Endothelial cell of umbilical vein (primary cell): ENCODE data around the gene FEZF2. TPM values are rescaled to one million over a fixed set of nuclear protein-coding genes. Genes with fewer than 3 reads are reported as not detected.

Experiments
- BruUV-seq: library from RNA; stranded (reverse); fragments of 400-500 nt; replicated peaks from 2 replicates; lab custom pipeline; 2021; lab: Mats Ljungman, UMichigan
- CTCF ChIA-PET: fragments of 300-600, 350-600 bp; sonication (Branson Sonifier 250); formaldehyde crosslinking; loops from one replicate; lab custom pipeline; 2021; ENCODE audit warnings: antibody characterized with exemption, inconsistent platforms; lab: Charles Lee
- POLR2A ChIA-PET: fragments of 300-600, 350-600 bp; sonication (Branson Sonifier 250); formaldehyde crosslinking; loops from one replicate; lab custom pipeline; 2021; ENCODE audit warnings: antibody characterized with exemption, inconsistent platforms; lab: Charles Lee
- DNase-seq: peaks from one replicate; pipeline ENCODE4 v3.0.0-alpha.2; 2011; ENCODE audit warnings: low read depth, low spot score
- FAIRE-seq: peaks from 2 replicates; lab custom pipeline; 2011; peaks lifted over from hg19 to GRCh38; lab: Jason Lieb, UNC
- H2AFZ ChIP-seq: 2 replicates; pipeline ENCODE4 v1.6.0; 2012; ENCODE audit warnings: low read depth, low read length, control low read depth, inconsistent platforms
- H3K27ac ChIP-seq: 2 replicates; pipeline ENCODE4 v1.5.1; 2011; ENCODE audit warnings: low read depth, mild to moderate bottlenecking, control low read depth, low read length, moderate library complexity; ENCODE audit not compliant: insufficient read depth
- H3K27me3 ChIP-seq, 2 experiments: 2 replicates each; pipeline versions ENCODE4 v1.6.0 to v1.6.1; 2011; ENCODE audit warnings: low read length in 2 of 2, mixed read lengths in 1 of 2; ENCODE audit not compliant: control insufficient read depth in 2 of 2, insufficient read depth in 2 of 2
- H3K36me3 ChIP-seq, 2 experiments: 2 replicates in 1 of 2; 3 replicates in 1 of 2; pipeline ENCODE4 v1.5.1; 2011; ENCODE audit warnings: low read length in 2 of 2, mild to moderate bottlenecking in 1 of 2, moderate library complexity in 1 of 2; ENCODE audit not compliant: control insufficient read depth in 2 of 2, insufficient read depth in 2 of 2; ENCODE audit errors: extremely low read depth in 1 of 2
- H3K4me1 ChIP-seq: 3 replicates; pipeline ENCODE4 v1.5.1; 2011; ENCODE audit warnings: mild to moderate bottlenecking, low read length; ENCODE audit not compliant: control insufficient read depth, insufficient read depth; ENCODE audit errors: extremely low read depth
- H3K4me2 ChIP-seq: 2 replicates; pipeline ENCODE4 v1.6.1; 2011; ENCODE audit warnings: low read length, control low read depth, mixed read lengths; ENCODE audit not compliant: insufficient read depth
- H3K4me3 ChIP-seq, 3 experiments: fragments of 200-600 bp in 1 of 3; sonication (generic), shearing (Covaris generic) in 1 of 3; replicated peaks in 1 of 3; 2 replicates each; pipeline ENCODE4 v1.5.1; 2011 to 2016; ENCODE audit warnings: control low read depth in 3 of 3, low read length in 3 of 3, mild to moderate bottlenecking in 2 of 3, inconsistent platforms in 1 of 3, low read depth in 1 of 3, moderate library complexity in 1 of 3; ENCODE audit not compliant: insufficient read depth in 1 of 3
- H3K79me2 ChIP-seq: 2 replicates; pipeline ENCODE4 v1.6.0; 2012; ENCODE audit warnings: low read length, inconsistent platforms; ENCODE audit not compliant: control insufficient read depth, insufficient read depth
- H3K9ac ChIP-seq: replicated peaks from 2 replicates; pipeline ENCODE3; 2011; ENCODE audit warnings: low read length, control low read depth; ENCODE audit not compliant: insufficient read depth; ENCODE audit errors: extremely low read depth
- H3K9me1 ChIP-seq: replicated peaks from 3 replicates; pipeline ENCODE4 v1.6.0; 2011; ENCODE audit warnings: mild to moderate bottlenecking, low read length; ENCODE audit not compliant: control insufficient read depth, insufficient read depth; ENCODE audit errors: extremely low read depth
- H3K9me3 ChIP-seq: replicated peaks from 2 replicates; pipeline ENCODE4 v1.5.1; 2012; ENCODE audit warnings: low read length, inconsistent platforms; ENCODE audit not compliant: control insufficient read depth, insufficient read depth
- H4K20me1 ChIP-seq: replicated peaks from 2 replicates; pipeline ENCODE3; 2011; ENCODE audit warnings: mild to moderate bottlenecking, low read length; ENCODE audit not compliant: control insufficient read depth, insufficient read depth; ENCODE audit errors: extremely low read depth
- EZH2 ChIP-seq: IDR thresholded peaks from 2 replicates; pipeline ENCODE4 v1.6.1; 2012; ENCODE audit warnings: borderline replicate concordance, low read depth, mild to moderate bottlenecking, moderate library complexity, low read length, inconsistent platforms; ENCODE audit not compliant: severe bottlenecking
- FOS ChIP-seq: IDR thresholded peaks from 2 replicates; pipeline ENCODE4 v1.6.1; 2011; ENCODE audit warnings: mild to moderate bottlenecking, low read length, moderate library complexity, borderline replicate concordance; ENCODE audit not compliant: insufficient read depth
- GATA2 ChIP-seq: IDR thresholded peaks from 2 replicates; pipeline ENCODE4 v1.7.0; 2011; ENCODE audit warnings: low read depth, mild to moderate bottlenecking, moderate library complexity, mixed read lengths, low read length; ENCODE audit not compliant: insufficient read length, insufficient read depth
- JUN ChIP-seq: IDR thresholded peaks from 2 replicates; pipeline ENCODE4 v1.6.1; 2011; ENCODE audit warnings: borderline replicate concordance, low read depth; ENCODE audit not compliant: insufficient read length, insufficient read depth
- MYC ChIP-seq: IDR thresholded peaks from one replicate; pipeline ENCODE4 v1.6.1; 2011; ENCODE audit warnings: mild to moderate bottlenecking, low read depth, low read length
- POLR2A ChIP-seq: IDR thresholded peaks from 2 replicates; pipeline ENCODE4 v1.6.1; 2012; ENCODE audit warnings: low read depth, mild to moderate bottlenecking, control low read depth, low read length
- POLR2AphosphoS5 ChIP-seq: IDR thresholded peaks from 2 replicates; pipeline ENCODE4 v1.6.1; 2012; ENCODE audit warnings: low read depth, mild to moderate bottlenecking, control low read depth, low read length, moderate library complexity; ENCODE audit not compliant: insufficient read depth
- dilution Hi-C: fragments of 300-500 bp; cut with MboI; formaldehyde crosslinking; loops from one replicate; pipeline ENCODE4 v1.15.0; 2019; ENCODE audit warnings: low sequenced_read_pairs; ENCODE audit not compliant: extremely low pct_ligation_motif_present
- intact Hi-C: fragments of 100-400 bp; cut with micrococcal nuclease; formaldehyde crosslinking; loops from one replicate; pipeline ENCODE4 v1.10.0; 2022
- polyA plus RNA-seq, 4 experiments: library from polyadenylated mRNA; depleted of rRNA in 3 of 4; stranded (reverse) in 3 of 4; unstranded in 1 of 4; fragments of >200 nt; gene quantifications; 2 replicates each; pipeline versions ENCODE4 v1.2.1 to v1.2.3, GENCODE V29; 2011 to 2012; ENCODE audit warnings: missing spikeins in 1 of 4
- total RNA-seq: library from RNA; stranded (reverse); gene quantifications from 2 replicates; pipeline ENCODE4 v1.2.3, GENCODE V29; 2021
- TF ChIP-seq, protein P1 (sequence below): IDR thresholded peaks from 2 replicates; pipeline ENCODE4 v1.6.1; 2011; ENCODE audit not compliant: insufficient read depth, insufficient read length
- TF ChIP-seq, protein P2 (sequence below), 2 donors: IDR thresholded peaks; 1 replicate in 1 of 2; 2 replicates in 1 of 2; pipeline ENCODE4 v1.5.1; 2011; ENCODE audit warnings: low read length in 2 of 2, mild to moderate bottlenecking in 2 of 2, moderate library complexity in 2 of 2, control low read depth in 1 of 2, inconsistent platforms in 1 of 2, low read depth in 1 of 2; ENCODE audit not compliant: insufficient read depth in 1 of 2; ENCODE audit errors: extremely low read depth in 1 of 2

Gene FEZF2
- total and polyA plus RNA-seq, 2 donors (not counting 3 experiments of a cell fraction or from before 2014, with no cell fraction given) = not detected

DNA sequence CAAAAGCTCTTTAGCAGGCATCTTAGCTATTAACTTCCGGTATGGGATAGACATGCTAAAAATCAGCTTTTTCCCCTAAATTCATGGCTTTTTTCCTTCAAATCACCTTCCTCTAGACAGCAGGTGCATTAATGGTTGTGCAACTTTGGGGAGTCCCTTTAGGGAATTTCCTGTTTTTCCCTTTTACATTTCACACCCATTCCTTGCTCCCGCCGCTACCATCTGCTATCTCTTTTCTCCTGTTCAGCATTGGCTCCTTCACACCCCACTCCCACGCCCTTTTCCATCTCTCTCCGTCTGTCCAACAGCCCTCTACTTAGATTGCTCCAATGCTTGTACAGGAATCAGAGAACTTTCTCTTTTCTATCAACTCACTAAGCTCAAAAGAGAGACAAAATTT lies 43.4 kb downstream of the FEZF2 start:
- CTCF ChIA-PET = interaction anchor here (1.0 to 2.2 kb wide), 4 partner anchors 13 to 231 kb away, joined by 3 to 10 read pairs (median 6); no protein-coding TSS in a partner anchor

More for the DNA sequence above, 43.4 kb downstream of the FEZF2 start:
- dilution Hi-C loops = no loop called here
- Histone ChIP-seq H3K9me1 (no peaks in the 10 kb centered on the region), H3K27me3 (no peaks in the 10 kb centered on the region), H3K79me2 (no peaks in the 10 kb centered on the region), H2AFZ (no peak overlapping the region), H3K4me3 (no peak overlapping the region), H3K4me1 (no peaks in the 10 kb centered on the region), H3K36me3 (no peaks in the 10 kb centered on the region), H3K9ac (no peak overlapping the region), H3K4me2 (no peak overlapping the region), H3K27ac (no peak overlapping the region), H3K9me3 (no peaks in the 10 kb centered on the region), H4K20me1 (no peaks in the 10 kb centered on the region)
- TF ChIP-seq FOS (no peak), GATA2 (no peak), POLR2A (no peak), POLR2AphosphoS5 (no peak), MYC (no peak), EZH2 (no peak), JUN (no peak)
- TF ChIP-seq, protein P1, sequence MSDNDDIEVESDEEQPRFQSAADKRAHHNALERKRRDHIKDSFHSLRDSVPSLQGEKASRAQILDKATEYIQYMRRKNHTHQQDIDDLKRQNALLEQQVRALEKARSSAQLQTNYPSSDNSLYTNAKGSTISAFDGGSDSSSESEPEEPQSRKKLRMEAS = no peak
- TF ChIP-seq, protein P2, sequence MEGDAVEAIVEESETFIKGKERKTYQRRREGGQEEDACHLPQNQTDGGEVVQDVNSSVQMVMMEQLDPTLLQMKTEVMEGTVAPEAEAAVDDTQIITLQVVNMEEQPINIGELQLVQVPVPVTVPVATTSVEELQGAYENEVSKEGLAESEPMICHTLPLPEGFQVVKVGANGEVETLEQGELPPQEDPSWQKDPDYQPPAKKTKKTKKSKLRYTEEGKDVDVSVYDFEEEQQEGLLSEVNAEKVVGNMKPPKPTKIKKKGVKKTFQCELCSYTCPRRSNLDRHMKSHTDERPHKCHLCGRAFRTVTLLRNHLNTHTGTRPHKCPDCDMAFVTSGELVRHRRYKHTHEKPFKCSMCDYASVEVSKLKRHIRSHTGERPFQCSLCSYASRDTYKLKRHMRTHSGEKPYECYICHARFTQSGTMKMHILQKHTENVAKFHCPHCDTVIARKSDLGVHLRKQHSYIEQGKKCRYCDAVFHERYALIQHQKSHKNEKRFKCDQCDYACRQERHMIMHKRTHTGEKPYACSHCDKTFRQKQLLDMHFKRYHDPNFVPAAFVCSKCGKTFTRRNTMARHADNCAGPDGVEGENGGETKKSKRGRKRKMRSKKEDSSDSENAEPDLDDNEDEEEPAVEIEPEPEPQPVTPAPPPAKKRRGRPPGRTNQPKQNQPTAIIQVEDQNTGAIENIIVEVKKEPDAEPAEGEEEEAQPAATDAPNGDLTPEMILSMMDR (IDR thresholded peaks at IDR 0.05; ENCODE audit: extremely low read depth in 1 of 2, insufficient read depth in 1 of 2, low read depth in 1 of 2, low read length in 2 of 2) = no peak
- DNase-seq (no peak), FAIRE-seq (no peak)
- POLR2A ChIA-PET = no interaction called here
- no TSS peak for BruUV-seq
- intact Hi-C loops = loop anchor here (10.0 kb wide), 1 partner anchor 895 kb away; no protein-coding TSS in a partner anchor
